SH-SY5Y (cell line): ENCODE data around the gene PTPRC.

Experiments used
- GATA2 ChIP-seq: IDR thresholded peaks from 2 replicates; pipeline ENCODE4 v1.6.1; 2011; ENCODE audit warnings: mild to moderate bottlenecking, low read depth, low read length
- GATA3 ChIP-seq: IDR thresholded peaks from 2 replicates; pipeline ENCODE4 v1.6.1; 2011; ENCODE audit warnings: low read depth, mild to moderate bottlenecking, low read length, moderate library complexity

- TF ChIP-seq GATA2 (no peak), GATA3 (no peak)
Observed at GRCh38 chr1:198653808-198654413, 15.1 kb downstream of the PTPRC start.
